Sciatic nerve (tissue), 2 donors: ENCODE results near the gene VWCE. TPM values are rescaled to one million over a fixed set of nuclear protein-coding genes. Genes with fewer than 3 reads are reported as not detected.

ENCODE experiments used
- ATAC-seq: fragments of 200-7000 bp; cut with Tn5 transposase; one replicate; pipeline ENCODE4 v1.9.1; 2020; ENCODE audit warnings: mild to moderate bottlenecking, moderate library complexity
- DNase-seq: peaks from one replicate; pipeline ENCODE4 v3.0.0-alpha.2; 2020; ENCODE audit warnings: low spot score
- intact Hi-C: fragments of 100-400 bp; cut with DNase I; formaldehyde crosslinking; loops from one replicate; pipeline ENCODE4 v1.14.2; 2022
- total RNA-seq: library from RNA; stranded (reverse); fragmentation: NEBNext Ultra II Directional; extraction: Animal tissue kit (Norgen Biotek cat#: 25700); gene quantifications from one replicate; pipeline ENCODE4 v1.2.1, GENCODE V29; 2021
- donor health status: DM: no; HTN: no; CAD: no.
- donor health status: DM: no; HTN: no; CAD: no.

VWCE gene
- total RNA-seq, 1 donor from 2014 or later, result 3.6 TPM

DNA sequence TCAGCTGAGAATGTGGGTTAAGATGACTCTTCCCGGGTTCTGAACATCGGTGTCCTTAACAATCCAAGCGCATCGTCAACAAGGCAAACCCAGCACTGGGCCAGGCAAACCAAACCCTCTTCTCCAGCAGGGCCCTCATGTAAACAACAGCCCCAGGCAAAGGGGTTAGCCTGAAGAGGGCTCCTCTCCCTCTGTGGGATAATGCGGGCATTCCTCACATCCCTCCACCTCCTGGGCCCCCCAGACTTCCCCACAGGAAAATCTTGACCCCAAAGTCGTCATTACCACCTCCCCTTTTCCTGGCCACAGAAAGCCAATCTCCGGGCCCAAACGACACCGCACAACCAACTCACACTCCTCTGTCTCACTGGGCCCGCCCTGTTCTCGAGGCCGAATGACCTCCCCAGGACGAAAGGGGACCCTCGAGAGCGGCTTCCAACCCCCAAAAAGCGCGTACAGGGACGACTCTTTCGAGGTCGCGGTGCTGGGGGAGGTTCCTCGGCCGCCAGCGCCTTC, 37.2 kb upstream of the VWCE start:
- DNase-seq (no peak), ATAC-seq (no peak)
- intact Hi-C loops, result no loop called here

- no peak for DNase-seq
- intact Hi-C loops, result no loop called here
- ATAC-seq, result no peak
Observed at GRCh38 chr11:61331651-61332050, 36.5 kb upstream of the VWCE start.

- intact Hi-C loops, result no loop called here
- DNase-seq, result no peak
- no peak for ATAC-seq
Observed at GRCh38 chr11:61329871-61330270, 34.8 kb upstream of the VWCE start.

- intact Hi-C loops, result no loop called here
- ATAC-seq (no peak), DNase-seq (no peak)
Observed at GRCh38 chr11:61328351-61328750, 33.2 kb upstream of the VWCE start.

DNA sequence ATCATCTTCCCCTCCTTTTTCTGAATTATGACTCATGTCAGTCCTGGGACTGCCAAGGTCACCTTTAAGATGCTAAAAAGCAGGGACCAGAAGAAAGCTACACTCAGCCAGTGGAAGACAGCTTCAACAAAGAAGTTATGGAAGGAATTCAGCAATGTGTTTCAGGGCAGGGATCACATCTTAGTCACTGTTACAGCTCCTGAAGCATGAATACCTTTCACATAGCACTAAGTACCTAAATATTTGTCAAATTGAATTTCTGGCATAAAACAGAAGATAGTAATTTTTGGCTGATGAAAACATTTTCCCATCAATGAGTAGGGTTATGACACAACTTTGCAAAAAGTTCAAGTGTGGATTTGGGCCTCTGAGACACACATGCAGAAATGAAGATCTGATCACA, 32.6 kb upstream of the VWCE start:
- intact Hi-C loops, result no loop called here
- ATAC-seq, result no peak

GRCh38 chr11:61325649-61326414, 30.7 kb upstream of the VWCE start:
- DNase-seq (no peak), ATAC-seq (no peak)

More for the DNA sequence above, 32.6 kb upstream of the VWCE start:
- no peak for DNase-seq

DNA sequence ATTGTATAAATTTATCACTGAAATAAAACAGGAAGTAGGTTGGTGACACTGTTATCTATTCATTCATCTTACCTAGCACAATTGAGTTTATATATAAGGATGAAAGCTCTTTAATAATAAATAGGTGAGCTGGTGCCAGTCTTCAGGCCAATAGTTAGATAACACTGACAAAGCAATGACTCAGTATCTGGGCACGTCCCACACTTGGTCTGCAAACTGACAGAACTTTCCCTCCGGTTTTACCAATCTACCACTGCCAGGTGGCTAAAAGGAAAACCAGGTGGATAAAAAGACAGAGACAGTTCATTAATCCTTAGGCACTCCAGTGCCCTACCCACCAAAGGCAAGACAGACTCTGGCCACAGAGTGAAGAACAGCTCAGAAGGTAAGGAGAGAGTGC, 20.1 kb upstream of the VWCE start:
- ATAC-seq, result no peak
- DNase-seq, result no peak
- intact Hi-C loops, result no loop called here

More at GRCh38 chr11:61325649-61326414, 30.7 kb upstream of the VWCE start:
- intact Hi-C loops, result no loop called here

- DNase-seq (no peak), ATAC-seq (no peak)
- intact Hi-C loops, result no loop called here
Observed at GRCh38 chr11:61310749-61311148, 15.6 kb upstream of the VWCE start.

GRCh38 chr11:61309739-61310138, 14.6 kb upstream of the VWCE start:
- no peak for ATAC-seq
- DNase-seq, result no peak
- intact Hi-C loops, result no loop called here

- DNase-seq, result no peak
- no peak for ATAC-seq
- intact Hi-C loops, result no loop called here
Observed at GRCh38 chr11:61309141-61309540, 14.0 kb upstream of the VWCE start.

DNA sequence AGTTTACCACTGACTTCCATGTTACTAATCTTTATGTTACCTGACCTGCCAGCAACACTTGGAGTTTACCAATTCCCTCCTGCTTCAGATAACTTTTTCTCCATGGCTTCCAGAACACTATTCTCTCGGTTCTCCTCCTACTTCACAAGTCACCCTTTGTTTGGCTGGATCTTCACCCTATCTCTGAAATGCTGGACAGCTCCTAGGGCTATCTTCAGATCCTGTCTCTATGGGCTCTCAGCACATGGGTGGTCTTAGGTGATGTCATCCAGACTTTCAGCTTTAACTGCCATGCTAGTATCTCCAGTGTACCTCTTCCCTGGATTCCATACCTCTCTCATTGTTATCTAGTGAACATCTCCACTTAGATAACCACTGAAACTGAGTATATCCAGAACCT, 12.2 kb upstream of the VWCE start:
- ATAC-seq, result no peak
- intact Hi-C loops, result no loop called here
- DNase-seq, result no peak

DNA sequence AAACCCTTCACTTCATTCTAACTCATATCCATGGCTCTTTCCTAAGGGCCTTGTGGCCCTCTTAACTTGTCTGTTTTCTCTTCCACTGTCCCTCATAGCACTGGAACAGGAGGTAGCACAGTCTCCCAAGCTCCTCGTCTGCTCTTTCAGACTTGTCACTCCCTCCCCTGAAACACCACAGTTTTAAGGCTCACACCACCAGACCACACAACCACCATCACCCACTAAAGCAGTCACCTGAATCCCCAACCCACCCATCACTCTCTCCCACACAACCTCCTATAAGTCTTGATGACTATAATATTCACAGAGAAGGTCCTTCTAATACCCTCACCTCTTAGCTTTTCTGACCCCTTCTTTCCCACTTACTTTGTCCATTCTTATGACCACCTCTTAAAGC, 11.1 kb upstream of the VWCE start:
- intact Hi-C loops, result no loop called here
- ATAC-seq (no peak), DNase-seq (no peak)

- intact Hi-C loops, result no loop called here
- DNase-seq (no peak), ATAC-seq (no peak)
Observed at GRCh38 chr11:61305417-61305816, 10.3 kb upstream of the VWCE start.

GRCh38 chr11:61303725-61304124, 8.6 kb upstream of the VWCE start:
- DNase-seq (no peak), ATAC-seq (no peak)
- intact Hi-C loops, result no loop called here

GRCh38 chr11:61302550-61302949, 7.4 kb upstream of the VWCE start:
- ATAC-seq, result no peak
- no peak for DNase-seq
- intact Hi-C loops, result no loop called here

GRCh38 chr11:61298663-61299244, 3.6 kb upstream of the VWCE start:
- ATAC-seq (no peak), DNase-seq (no peak)
- intact Hi-C loops, result no loop called here

DNA sequence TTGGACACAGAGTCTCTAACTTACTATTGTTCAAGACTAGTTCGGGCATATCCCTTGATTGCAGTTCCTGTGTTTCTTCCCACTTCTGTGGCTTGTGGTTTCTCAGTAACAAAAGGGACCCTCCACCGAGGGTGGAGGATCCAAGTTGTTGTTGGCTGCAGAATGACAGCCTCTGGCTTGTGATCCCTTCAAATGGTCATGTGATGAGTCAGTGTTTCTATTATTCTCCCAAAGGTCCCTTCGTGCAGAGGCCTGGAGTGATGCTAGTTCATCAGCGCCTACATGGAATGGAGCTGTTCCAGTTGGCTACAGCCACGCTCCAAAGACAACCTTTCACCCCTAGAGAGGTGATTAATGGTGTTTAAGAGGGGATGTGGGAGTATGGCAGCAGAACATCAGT, 2.6 kb upstream of the VWCE start:
- DNase-seq (peak; percentile 70), ATAC-seq (peak; percentile 91)
- intact Hi-C loops, result no loop called here

GRCh38 chr11:61297341-61297740, 2.2 kb upstream of the VWCE start:
- no peak for DNase-seq

GRCh38 chr11:61295596-61295926, 445 bp upstream of the VWCE start:
- intact Hi-C loops, result no loop called here
- no peak for DNase-seq
- no peak for ATAC-seq

More at GRCh38 chr11:61297341-61297740, 2.2 kb upstream of the VWCE start:
- peak; percentile 6 for ATAC-seq
- intact Hi-C loops, result no loop called here

DNA sequence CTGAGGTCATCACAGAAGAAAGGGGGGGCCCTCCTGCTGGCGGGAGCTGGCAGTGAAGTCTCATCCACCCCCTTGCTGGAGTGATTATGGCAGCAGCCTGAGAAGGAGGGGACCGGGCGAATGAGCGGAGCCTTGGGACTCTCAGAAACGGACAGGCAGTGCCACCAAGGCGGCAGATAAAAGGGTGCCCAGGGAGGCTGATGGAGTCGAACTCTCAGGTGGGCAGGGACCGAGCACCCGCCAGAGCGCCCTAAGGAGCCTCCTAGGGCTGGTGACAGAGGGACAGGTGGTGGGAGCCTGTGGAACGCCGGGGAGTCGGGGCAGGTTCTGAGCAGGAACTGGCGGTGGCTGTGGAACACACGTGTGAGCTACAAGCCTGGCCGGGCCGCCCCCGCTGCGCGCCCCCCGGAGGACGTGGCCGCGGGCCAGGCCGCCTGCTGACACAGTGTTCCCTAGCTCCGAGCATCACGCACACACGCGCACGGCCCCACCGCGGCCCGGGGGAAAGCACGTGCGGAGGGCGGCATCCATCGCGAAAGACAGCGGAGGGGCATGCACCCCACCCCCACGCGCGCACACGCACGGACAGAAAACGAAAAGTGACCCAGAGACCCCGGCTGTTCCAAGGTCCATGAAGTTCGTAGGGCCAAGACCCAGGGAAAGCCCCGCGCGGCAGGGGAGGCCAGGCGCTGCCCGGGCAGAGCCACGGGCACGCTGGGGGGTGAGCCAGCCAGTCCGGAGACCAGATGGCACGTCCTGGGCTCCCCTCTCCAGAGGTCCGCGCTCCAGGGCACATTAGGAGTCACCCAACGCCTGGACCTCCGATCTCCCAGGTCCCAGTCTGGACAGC, 1.0 kb downstream of the VWCE start:
- ATAC-seq (peak; percentile 61), DNase-seq (peak; percentile 75)
- intact Hi-C loops, result no loop called here
